Lower leg skin (tissue), 3 donors: Measurements from ENCODE around the gene IFT52.

Source experiments
- CTCF ChIP-seq, 3 donors: fragments of 450-650 bp; IDR thresholded peaks; one replicate each; pipeline ENCODE4 v1.5.1; 2016; ENCODE audit warnings: antibody characterized with exemption in 3 of 3, mild to moderate bottlenecking in 3 of 3, moderate library complexity in 2 of 3
- POLR2A ChIP-seq, 2 donors: fragments of 450-650 bp; IDR thresholded peaks; one replicate each; pipeline ENCODE4 v1.6.1; 2016 to 2017; ENCODE audit warnings: antibody characterized with exemption in 2 of 2, mild to moderate bottlenecking in 1 of 2, moderate library complexity in 1 of 2

- no peak for TF ChIP-seq CTCF (IDR thresholded peaks at IDR 0.05)
- no peak for TF ChIP-seq POLR2A (IDR thresholded peaks at IDR 0.05)
Observed at GRCh38 chr20:43653966-43654365, 63.2 kb downstream of the IFT52 start.
